AG04450 (cell line): ENCODE results near the gene NPTX2. TPM values are rescaled to one million over a fixed set of nuclear protein-coding genes. Genes with fewer than 3 reads are reported as not detected.

ENCODE experiments used
- CTCF ChIA-PET: fragments of 300-600, 350-600 bp; formaldehyde crosslinking; extraction: SDS; loops from one replicate; lab custom pipeline; 2022; ENCODE audit warnings: antibody characterized with exemption, inconsistent platforms; lab: Charles Lee
- POLR2A ChIA-PET: fragments of 350-600 bp; formaldehyde crosslinking; extraction: SDS; loops from one replicate; lab custom pipeline; 2021; ENCODE audit warnings: antibody characterized with exemption, inconsistent platforms; lab: Yijun Ruan, JAX
- DNase-seq: peaks from one replicate; pipeline ENCODE4 v3.0.0-alpha.2; 2011; ENCODE audit warnings: low read depth, low spot score
- H3K27ac ChIP-seq: one replicate; pipeline ENCODE4 v1.5.1; 2012; ENCODE audit warnings: low read depth, low read length, control low read depth
- H3K27me3 ChIP-seq: one replicate; pipeline ENCODE4 v1.6.0; 2012; ENCODE audit warnings: low read length; ENCODE audit not compliant: control insufficient read depth, insufficient read depth
- H3K4me3 ChIP-seq: 2 replicates; pipeline ENCODE4 v1.5.1; 2011; ENCODE audit warnings: mild to moderate bottlenecking, low read depth, low read length, control low read depth
- H3K9me3 ChIP-seq: 2 replicates; pipeline ENCODE4 v1.5.1; 2012; ENCODE audit warnings: low read length; ENCODE audit not compliant: control insufficient read depth, insufficient read depth
- CTCF ChIP-seq: IDR thresholded peaks from 2 replicates; pipeline ENCODE4 v1.5.1; 2011; ENCODE audit warnings: low read depth, low read length, control low read depth, inconsistent platforms
- polyA plus RNA-seq: library from polyadenylated mRNA; depleted of rRNA; stranded (reverse); fragments of >200 nt; gene quantifications from 2 replicates; pipeline ENCODE4 v1.2.3, GENCODE V29; 2011

NPTX2 gene
- polyA plus RNA-seq, 1 experiment = 0.02 TPM

GRCh38 chr7:98643236-98643985 lies 26.3 kb downstream of the NPTX2 start:
- CTCF ChIA-PET = no interaction called here
- Histone ChIP-seq H3K27me3 (no peaks in the 10 kb centered on the region), H3K9me3 (peaks cover 62% of the 10 kb centered on the region), H3K4me3 (no peak overlapping the region), H3K27ac (no peak overlapping the region)
- no peak for DNase-seq
- no peak for TF ChIP-seq CTCF
- POLR2A ChIA-PET = no interaction called here

GRCh38 chr7:98646465-98646864 lies 29.4 kb downstream of the NPTX2 start:
- Histone ChIP-seq H3K27me3 (no peaks in the 10 kb centered on the region), H3K9me3 (peaks cover 47% of the 10 kb centered on the region), H3K27ac (no peak overlapping the region), H3K4me3 (no peak overlapping the region)
- CTCF ChIA-PET = no interaction called here
- TF ChIP-seq CTCF = no peak
- POLR2A ChIA-PET = no interaction called here
- DNase-seq = no peak

- CTCF ChIA-PET = no interaction called here
- Histone ChIP-seq H3K27me3 (no peaks in the 10 kb centered on the region), H3K4me3 (no peak overlapping the region), H3K9me3 (peaks cover 42% of the 10 kb centered on the region), H3K27ac (no peak overlapping the region)
- POLR2A ChIA-PET = no interaction called here
- TF ChIP-seq CTCF = no peak
- DNase-seq = no peak
Measured at GRCh38 chr7:98647326-98647725, 30.2 kb downstream of the NPTX2 start.

- DNase-seq = no peak
- ChIA-PET CTCF (no interaction called here), POLR2A (no interaction called here)
- H3K27me3 ChIP-seq = no peaks in the 10 kb centered on the region
- no peak overlapping the region for H3K4me3 ChIP-seq
- no peak overlapping the region for H3K27ac ChIP-seq
- TF ChIP-seq CTCF = no peak
- H3K9me3 ChIP-seq = peaks cover 24% of the 10 kb centered on the region
Measured at GRCh38 chr7:98651760-98652159, 34.7 kb downstream of the NPTX2 start.

GRCh38 chr7:98653601-98654310 lies 36.7 kb downstream of the NPTX2 start:
- Histone ChIP-seq H3K27me3 (no peaks in the 10 kb centered on the region), H3K9me3 (peaks cover 35% of the 10 kb centered on the region), H3K4me3 (no peak overlapping the region), H3K27ac (no peak overlapping the region)
- ChIA-PET CTCF (no interaction called here), POLR2A (no interaction called here)
- no peak for TF ChIP-seq CTCF
- DNase-seq = no peak
